ENCODE data around the gene GUCY2F.

GRCh38 chrX:109346491-109346890, 135.4 kb downstream of the GUCY2F start:
- TF ChIP-seq POLR2AphosphoS5 (IDR thresholded peaks at IDR 0.05; ENCODE audit: borderline replicate concordance, low read depth, low read length) = no peak
- TF ChIP-seq EZH2 (IDR thresholded peaks at IDR 0.05) = no peak
- TF ChIP-seq FOXP2 (optimal IDR thresholded peaks at IDR 0.05; ENCODE audit: control extremely low read depth, extremely low read length, insufficient read depth) = no peak

All from SK-N-MC (cell line).